HG03571 (cell line): ENCODE data around the gene EFR3B.

ENCODE experiments used
- ATAC-seq: cut with Tn5 transposase; IDR thresholded peaks from one replicate; pipeline ENCODE4 v1.9.1; 2021; ENCODE audit not compliant: unreplicated experiment

Gene EFR3B

DNA sequence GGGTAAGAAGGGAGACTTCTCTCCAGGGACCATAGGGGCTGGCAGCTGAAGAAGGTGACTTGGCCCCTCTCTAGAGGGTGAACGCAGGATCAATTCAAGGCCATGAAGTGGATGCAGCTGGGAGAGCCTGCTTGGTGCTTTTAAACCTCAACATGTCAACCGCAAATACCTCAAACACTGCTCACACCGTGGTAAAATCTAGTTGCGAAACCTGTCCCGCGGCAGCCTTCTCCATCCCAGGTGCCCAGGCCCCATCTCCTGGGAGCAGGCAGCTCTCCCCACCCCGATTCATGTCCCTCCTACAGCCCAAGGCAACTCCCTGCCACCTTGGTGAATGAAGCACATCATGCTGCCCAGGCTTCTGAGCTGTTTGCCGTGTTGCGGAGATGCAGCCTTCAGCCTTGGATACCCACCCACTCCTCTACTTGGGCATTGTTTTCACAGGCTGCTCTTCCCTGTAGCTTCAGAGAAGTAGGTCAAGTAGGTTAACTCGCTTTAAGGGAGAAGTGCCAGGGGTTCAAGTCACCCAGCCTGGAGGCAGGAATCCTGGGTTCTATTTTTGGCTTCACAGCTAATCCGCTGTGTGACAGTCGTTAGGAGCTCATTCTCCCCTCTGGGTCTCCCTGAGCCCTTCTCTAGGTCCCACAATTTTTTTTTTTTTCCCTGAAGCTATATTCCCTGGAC is 6.2 kb upstream of the EFR3B start:
- ATAC-seq, result no peak

DNA sequence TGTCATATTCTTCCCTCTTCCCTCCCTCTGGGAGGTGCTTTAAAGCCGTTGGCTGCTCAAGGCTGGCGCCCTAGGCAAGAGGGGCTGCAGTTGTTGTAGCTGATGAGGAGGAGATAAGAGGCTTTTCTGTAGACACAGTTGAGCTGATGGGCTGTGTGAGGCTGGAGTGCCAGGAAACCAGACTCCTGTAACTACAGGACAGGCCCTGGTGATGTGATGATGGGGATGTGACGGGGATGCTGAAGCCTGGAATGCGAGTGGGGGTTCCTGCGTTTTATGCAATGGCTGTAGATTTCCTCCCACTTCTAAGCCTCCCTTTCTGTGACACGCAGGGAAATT is 5.7 kb upstream of the EFR3B start:
- no peak for ATAC-seq

DNA sequence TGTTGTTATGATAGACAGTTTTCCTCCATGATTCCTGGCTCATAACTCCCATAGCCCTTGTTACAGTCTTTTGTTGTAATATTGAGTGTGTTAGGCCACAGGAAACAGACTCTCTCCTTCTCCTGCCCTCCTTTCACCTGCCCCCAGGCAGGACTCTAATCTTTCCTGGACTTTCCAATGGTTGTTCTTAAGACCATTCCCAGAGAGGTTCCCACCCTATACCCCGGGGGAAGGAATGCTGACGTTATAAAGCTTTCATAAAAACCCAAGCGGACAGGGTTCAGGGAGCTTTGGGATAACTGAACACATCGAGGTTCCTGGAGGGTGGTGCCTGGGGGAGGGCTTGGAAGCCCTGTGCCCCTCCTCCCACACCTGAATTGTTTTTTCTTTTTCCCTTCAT is 2.8 kb upstream of the EFR3B start:
- ATAC-seq, result no peak

DNA sequence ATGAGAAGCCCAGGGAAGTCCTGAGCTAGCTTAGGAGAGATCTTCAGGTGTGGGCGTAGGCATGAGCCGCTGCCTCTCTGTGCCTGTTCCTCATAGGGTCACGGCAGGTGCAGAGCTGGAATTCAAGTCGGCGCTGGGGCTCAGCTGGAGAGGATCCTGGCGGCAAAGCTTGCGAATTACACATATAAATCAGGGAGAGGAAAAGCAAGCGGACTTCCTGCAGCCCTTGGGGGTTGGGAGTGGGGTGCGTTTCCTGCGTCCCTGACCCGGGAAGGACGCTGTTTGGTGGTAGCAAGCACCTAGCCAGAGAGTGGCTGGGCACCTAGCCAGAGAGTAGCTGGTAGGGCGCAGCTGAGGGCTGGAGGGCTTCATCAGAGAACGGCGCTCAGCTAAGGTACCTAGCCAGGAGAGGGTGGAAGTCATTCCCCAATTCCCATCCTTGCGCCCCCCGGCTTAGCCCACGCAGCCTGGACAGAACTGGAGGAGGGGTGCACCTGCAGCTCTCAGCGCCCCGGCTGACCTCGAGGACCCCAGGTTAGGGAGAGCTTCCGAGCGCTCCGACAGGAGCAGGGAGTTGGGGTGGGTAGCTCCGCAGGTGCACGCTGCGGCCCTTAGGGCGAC is 459 bp upstream of the EFR3B start:
- no peak for ATAC-seq

DNA sequence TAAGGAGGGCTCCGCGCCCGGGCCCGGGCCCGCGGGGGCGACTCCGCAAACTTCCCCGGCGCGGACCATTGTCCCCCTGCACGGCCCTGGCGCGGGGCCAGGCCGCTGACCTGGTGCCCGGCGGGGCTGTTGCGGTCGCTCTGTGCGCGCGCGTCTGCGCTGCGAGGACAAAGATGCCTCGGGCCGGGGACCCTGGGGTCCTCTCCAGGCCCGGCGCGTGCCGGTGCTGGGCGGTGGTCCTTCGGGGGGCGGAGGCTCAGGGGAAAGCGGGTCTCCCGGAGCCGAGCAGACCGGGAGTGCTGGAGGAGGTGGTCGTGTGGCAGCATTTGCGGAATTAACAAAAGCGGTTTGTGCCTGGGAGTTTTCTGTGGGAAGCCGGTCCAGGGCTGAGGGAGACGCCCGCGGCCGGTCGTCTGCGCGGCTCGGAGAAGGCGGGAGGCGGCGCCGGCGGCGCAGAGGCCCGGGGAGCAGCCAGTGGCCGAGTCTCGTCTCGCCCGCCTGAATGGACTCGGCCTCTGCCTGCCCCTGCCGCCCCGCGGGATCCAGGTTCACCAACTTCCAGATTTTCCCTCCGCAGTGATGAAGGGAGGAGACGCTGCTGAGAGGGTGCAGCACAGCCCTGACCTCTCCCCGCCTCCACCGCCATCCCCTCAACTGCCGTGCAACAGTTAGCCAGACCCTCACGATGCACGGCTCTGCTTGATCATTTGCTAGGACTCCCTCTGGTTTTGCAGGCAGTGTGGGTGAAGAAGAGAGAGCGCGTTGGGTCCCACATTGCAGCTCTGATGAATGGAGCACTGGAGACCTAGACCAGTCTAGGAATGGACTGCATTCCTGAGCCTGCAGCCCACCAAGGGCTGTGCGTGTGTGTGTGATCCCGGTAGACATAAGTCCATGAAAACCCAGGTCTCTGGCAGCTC is 705 bp downstream of the EFR3B start:
- ATAC-seq, result no peak

DNA sequence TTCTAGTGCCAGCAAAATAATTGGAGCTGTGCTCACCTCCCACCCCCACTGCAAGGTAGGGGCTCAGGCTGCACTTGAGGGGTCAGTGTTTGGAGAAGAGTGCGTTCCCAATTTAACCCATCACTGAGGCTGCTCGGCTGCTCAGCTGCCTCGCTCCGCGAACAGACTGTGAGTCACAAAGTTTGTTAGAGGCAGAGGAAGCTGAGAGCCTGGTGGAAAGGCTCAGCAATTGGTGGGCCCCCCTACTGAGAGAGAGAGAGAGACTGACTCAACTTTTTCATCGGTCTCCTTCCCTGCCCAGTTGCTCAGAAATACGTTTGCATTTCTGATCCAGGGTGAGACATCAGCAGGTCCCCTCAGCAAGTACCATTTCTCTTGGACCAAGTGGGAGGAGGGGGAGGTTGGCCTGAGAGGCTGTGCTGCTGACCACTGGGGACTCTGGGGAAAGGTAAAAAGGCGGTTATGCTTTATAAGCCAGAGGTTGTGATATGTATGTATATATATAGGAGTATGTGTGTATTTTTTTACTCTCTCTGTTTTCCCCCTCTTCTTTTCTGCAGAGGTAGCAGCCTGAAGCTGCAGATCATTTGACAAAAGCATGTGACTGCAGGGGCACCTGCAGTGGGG is 1.5 kb downstream of the EFR3B start:
- ATAC-seq, result no peak

DNA sequence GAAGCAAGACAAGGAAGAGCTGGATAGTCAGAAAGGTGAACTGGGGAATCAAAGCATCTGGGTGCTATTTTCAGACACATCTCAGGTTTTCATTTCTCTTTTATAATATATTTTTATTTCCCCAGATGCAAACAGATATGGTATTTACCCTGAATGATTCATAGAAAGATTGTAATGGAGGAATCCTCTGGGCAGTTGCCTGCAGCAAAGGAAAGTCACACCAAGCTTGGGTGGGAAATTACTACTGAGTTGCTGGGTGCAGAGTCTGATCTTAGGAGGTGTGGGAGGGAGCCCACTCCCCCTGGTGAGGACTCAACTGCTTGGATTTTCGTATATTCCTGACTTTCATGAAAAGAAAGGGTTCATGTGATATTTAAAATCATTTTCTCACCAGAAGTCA is 2.1 kb downstream of the EFR3B start:
- no peak for ATAC-seq

DNA sequence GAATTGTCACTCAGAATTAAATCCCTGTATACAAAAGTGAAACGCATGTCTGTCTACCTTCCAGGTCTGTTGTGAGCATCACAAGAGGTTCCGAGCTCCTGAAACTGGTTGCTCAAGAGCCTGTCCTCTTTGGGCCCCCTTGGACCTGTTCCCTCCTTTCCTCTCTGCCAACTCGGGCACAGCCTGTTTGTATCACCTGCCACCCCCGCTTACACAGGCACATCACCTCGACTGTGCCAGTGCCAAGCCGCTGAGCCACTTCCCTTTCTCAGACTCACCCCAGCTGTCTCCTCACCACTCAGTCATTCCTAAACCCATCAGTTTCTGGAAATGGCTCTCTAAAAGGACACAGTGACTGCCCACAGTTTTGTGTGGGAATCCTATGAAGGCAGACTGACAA is 3.1 kb downstream of the EFR3B start:
- no peak for ATAC-seq

DNA sequence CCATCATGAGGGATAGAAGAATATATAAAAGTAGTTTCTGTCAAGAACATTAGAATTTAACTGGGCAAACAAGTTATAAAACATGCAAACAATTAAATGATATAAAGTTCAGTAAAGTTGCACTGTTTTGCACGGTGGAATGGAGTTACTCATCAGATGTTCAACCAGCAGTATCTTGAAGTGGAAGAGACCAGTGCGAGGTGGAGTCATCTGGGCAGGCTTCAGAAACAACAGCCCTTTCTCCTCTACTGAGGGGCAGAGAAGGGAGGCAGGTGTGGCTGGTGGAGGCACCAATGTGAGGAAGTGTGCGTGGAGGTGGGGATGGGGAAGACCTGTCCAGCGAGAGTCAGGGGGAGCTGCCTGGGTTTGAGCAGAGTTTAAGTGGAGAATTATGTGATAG is 7.5 kb downstream of the EFR3B start:
- ATAC-seq, result no peak

DNA sequence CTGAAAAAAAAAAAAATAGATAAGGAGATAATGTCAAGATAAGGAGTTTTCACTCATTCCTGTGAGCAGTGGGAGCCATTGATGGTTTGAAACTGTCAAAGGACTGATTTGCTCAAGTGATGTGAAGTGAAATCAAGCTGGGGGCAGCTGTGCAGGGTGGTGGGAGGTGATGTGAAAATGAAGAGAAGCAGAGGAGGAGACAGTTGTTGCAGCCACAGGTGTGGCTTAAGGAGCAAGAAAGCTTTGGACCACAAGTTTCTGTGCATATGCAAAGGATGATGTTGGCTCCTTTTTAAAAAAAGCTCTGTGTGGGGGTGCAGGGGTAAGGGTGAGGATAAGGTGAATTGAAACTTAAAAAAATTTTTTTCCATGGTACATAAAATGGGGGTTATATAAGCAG is 8.3 kb downstream of the EFR3B start:
- no peak for ATAC-seq

DNA sequence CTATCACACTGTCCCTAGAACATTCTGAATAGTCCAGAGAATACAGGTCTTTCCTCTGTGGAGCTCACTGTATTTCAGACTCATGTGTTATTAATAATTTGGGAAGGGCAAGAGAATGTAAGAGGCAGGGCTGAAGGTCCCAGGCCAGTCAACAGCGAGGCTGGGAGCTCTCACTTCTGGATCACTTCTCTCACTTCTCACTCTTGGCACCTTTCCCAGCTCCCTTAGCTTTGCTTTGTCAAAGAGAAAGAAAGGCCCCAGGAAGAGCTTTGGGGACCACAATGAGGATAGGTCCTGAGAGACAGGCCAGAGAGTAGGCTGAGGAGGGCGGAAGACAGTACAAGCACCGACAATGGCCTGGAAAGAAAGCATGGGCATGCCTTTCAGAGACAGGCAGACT is 11.2 kb downstream of the EFR3B start:
- no peak for ATAC-seq

DNA sequence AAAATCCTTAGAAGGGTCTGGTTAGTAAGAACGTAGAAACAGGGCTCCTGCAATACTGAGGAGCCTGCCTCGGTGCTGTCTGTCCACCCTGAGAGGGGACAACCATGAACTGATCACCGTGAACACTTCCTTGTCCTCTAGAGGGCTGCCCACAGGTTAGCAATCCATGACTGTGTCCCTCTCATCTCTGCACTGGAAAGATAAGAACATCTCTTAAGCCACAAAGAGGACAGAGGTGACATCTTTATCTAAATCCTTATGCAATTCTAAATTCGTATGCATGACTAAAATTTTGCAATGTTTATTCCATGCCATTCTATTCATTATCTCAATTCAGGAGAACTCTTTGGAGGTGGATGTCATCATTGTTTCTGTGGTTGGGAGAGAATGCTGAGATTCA is 12.8 kb downstream of the EFR3B start:
- no peak for ATAC-seq

DNA sequence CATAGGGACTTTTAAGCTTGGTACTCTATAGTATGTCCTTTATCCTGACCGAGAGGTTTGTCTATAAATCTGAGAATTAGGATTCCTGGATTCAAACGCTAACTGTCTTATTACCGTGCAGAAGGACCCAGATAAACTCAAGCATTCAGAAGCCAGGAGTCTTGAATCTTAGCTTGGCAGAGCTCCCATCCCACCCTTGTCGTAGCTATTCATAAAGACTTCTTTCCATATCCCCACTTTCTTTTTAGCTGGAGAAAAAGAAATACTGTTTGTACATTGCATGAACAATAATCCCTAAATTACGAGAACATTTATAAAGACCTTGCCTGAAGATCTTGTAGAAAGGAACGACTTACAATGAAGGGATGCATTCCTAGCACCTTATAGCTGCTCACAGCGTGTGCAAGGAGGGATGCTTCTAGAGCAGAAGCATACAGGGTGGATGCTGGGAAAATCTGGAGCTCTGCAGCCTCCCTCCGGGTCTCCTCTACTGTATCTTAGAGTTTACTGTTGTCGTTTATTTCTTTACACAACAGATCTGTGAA is 13.6 kb downstream of the EFR3B start:
- no peak for ATAC-seq

DNA sequence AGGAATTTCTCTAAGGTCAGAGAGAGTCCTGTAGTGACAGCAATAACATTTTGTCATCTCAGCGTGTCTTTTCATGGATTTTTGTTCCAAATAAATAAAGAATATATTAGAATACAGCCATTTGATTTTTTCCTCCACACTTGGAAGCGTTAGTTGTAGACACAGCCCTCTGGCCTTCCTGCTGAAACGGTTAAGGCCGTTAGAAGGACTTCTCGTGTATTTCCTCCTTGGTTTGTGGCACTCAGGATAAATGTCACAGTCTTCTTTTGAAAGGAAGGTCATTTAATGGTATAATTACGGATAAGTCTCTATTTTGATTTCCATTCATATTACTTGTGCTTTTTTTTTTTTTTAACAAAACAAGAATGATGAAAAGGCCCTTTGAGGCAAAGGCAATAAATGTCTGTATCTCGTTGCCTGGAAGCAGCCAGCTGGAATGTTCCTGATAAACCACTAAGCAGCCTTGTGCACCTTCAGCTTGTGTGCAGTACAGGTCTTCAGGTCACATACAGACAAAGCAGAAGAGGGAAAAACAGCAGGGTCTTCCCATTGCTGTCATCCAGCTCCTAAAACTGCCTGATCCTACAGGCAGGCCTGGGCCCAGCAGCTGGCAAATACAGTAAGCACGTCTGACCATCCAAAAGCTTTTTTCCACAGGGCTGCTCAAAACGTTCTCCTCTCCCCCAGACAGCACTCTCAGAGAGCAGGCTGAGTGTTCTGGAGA is 14.4 kb downstream of the EFR3B start:
- ATAC-seq, result no peak

DNA sequence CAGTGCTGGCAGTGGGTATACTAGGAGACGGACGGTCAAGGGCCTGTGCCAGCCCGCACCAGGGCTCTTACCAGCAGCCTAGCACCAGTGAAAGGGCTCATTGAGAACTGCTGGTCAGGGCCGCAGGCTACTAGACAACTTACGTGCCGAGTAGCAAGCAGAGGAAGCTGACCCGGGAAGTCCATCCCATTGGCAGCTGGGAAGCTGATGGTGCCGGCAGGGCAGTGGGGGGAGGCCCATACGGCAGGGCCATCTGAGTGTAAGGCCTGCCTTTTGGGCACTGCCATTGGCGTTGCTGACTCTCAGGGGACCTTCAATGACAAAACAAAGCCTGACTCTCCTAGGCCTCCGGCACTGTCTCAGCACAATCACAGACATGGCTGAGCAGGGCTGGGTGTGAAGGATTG is 20.6 kb downstream of the EFR3B start:
- no peak for ATAC-seq

DNA sequence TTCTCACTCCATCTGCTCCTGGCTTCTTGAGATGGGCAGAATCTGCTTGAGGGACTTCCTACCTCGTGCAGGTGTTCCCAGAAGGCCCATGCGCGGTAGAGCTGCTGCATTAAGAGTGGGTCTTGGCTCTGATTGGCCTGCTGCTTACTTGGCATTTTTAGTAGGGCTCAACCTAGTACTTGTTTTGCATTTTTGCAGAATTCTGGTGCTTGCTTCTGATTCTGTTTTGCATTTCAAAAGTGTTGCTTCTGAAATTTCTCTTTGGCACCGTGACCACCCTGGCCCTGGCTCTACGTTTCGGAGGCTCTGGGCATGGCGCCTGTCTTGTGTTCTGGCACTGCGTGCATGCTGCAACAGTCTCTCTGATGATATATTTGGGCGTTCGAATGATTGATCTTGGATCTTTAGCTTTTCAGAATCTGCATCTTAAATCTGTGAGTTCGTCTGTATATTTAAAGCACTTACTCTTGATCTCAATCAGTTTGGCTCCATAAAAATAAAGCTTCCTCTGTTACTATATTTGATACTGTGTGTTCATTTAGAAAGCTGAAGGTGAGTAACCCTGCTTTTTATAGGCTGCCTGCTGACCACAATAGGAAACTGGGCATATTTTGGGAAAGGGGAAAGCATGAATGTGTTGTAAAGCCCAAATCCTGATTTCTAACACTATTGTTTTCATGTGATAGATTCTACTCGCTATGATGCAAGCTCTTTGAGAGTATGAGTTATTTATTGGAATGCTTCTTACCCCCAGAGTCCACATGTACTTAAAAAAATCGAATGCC is 22.2 kb downstream of the EFR3B start:
- ATAC-seq, result no peak

DNA sequence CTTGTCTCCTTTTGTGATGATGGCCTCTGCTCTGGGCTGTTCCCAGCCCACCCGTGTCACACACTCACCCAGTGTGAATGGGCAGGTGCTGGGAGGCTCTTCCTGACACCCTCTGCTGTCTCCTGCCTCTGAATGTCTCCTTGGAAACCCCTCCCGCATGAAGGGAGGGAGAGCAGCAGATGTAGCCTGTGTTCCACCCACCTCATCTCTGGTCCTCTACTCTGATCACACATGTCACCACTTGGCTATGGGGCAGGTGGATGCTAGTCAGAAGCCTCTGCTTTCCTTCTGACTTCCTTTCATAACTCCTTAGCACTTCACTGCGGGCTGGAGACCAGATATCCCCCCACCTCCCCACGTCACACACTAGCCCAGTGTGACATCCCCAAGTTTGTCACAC is 23.9 kb downstream of the EFR3B start:
- ATAC-seq, result no peak

DNA sequence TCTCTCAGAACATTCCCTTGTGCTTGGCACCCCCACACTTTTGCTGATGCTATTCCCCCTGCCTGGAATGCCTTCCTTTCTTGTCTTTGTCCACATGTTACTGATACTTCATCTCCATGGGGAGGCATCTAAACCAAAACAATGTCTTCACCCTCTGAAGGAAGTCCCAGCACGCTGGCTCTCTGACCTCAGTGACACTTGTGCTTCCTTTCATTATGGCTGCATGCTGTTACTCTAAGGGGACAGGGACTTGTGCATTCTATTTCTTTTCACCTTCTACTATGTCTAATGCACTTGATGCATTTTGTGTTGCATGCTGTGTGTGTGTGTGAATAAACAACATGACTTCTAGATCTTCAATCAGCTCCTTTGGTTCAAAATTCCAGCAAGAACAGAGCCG is 24.6 kb downstream of the EFR3B start:
- ATAC-seq, result no peak

DNA sequence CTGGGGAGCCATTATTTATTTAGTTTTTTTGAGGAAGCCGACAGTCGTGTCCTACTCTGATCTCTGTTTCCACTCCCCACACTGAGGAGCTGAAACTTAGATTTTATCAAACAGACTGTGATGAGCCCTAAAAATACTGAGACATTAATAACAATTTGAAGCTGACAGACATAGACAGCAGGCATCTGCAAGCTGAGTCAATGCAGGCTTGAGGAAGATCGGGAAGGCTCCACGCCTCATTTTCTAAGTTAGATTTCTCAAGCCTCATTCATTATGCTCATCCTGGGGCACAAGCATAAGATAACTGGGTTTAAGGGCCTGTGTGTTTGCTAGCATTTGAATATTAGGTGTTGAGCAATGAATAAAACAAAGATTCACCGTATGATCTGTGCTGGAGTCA is 26.3 kb downstream of the EFR3B start:
- no peak for ATAC-seq

DNA sequence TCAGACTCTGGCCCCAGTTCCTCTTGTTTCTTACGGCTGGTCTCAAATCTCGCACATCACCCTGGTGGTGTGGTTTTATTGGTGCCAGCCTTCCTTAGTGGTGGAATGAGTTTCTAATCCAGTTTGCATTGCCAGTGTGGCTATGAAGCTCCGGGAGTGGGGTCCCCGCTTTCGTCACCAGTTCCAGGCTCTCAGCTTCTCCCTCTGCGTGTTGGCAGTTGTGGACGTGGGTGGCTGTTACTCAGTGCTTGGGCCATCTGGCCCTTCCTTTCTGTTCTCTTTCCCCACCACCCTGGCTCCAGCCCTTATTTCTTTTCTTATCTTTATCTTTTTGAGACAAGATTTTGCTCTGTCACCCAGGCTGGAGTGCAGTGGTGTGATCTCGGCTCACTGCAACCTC is 30.1 kb downstream of the EFR3B start:
- ATAC-seq, result no peak
